RWPE2 (cell line): ENCODE measurements around the gene EIF1AD.
A peak's percentile ranks its signal among the peaks of the same experiment; 100 is the strongest.

Source experiments
- ATAC-seq: fragments of 200-7000 bp; cut with Tn5 transposase; 3 replicates; pipeline ENCODE4 v1.9.1; 2021; ENCODE audit warnings: low read depth
- DNase-seq: peaks from one replicate; pipeline ENCODE4 v3.0.0-alpha.2; 2020; ENCODE audit warnings: low spot score
- H3K27ac ChIP-seq: fragments of 450-650 bp; 2 replicates; pipeline ENCODE4 v1.5.1; 2017; ENCODE audit warnings: mild to moderate bottlenecking; ENCODE audit not compliant: poor library complexity, severe bottlenecking
- H3K27me3 ChIP-seq: fragments of 250-450 bp; sonication (Bioruptor Pico); 2 replicates; pipeline ENCODE4 v1.5.1; 2021; ENCODE audit warnings: mild to moderate bottlenecking, moderate library complexity; ENCODE audit not compliant: insufficient read depth, poor library complexity, severe bottlenecking
- H3K36me3 ChIP-seq: fragments of 250-450 bp; sonication (Bioruptor Pico); 2 replicates; pipeline ENCODE4 v1.5.1; 2020; ENCODE audit warnings: low read depth, mild to moderate bottlenecking, moderate library complexity
- H3K4me1 ChIP-seq: fragments of 250-450 bp; sonication (Bioruptor Pico); 2 replicates; pipeline ENCODE4 v1.5.1; 2021; ENCODE audit warnings: mild to moderate bottlenecking, moderate library complexity; ENCODE audit not compliant: insufficient read depth, poor library complexity, severe bottlenecking
- H3K4me3 ChIP-seq: fragments of 250-450 bp; sonication (Bioruptor Pico); 2 replicates; pipeline ENCODE4 v1.5.1; 2021; ENCODE audit warnings: mild to moderate bottlenecking, moderate library complexity; ENCODE audit not compliant: severe bottlenecking
- H3K9me3 ChIP-seq: fragments of 250-450 bp; sonication (Bioruptor Pico); 2 replicates; pipeline ENCODE4 v1.5.1; 2021; ENCODE audit warnings: mild to moderate bottlenecking, moderate library complexity; ENCODE audit not compliant: severe bottlenecking
- CTCF ChIP-seq: fragments of 450-650 bp; IDR thresholded peaks from one replicate; pipeline ENCODE4 v1.5.1; 2017; ENCODE audit warnings: mild to moderate bottlenecking, moderate library complexity; ENCODE audit not compliant: poor library complexity, severe bottlenecking

EIF1AD gene

GRCh38 chr11:66006891-66007176 lies 4.9 kb upstream of the EIF1AD start:
- H3K4me1 ChIP-seq = peaks cover 17% of the 10 kb centered on the region

GRCh38 chr11:66006134-66006890 lies 4.4 kb upstream of the EIF1AD start:
- Histone ChIP-seq H3K27me3 (no peaks in the 10 kb centered on the region), H3K4me3 (no peak overlapping the region), H3K9me3 (no peaks in the 10 kb centered on the region), H3K4me1 (peaks cover 12% of the 10 kb centered on the region), H3K27ac (peak overlapping the region; percentile 75), H3K36me3 (peaks cover 23% of the 10 kb centered on the region)
- TF ChIP-seq CTCF = no peak
- ATAC-seq = no peak
- no peak for DNase-seq

More at GRCh38 chr11:66006891-66007176, 4.9 kb upstream of the EIF1AD start:
- DNase-seq (no peak), ATAC-seq (no peak)
- no peak overlapping the region for H3K4me3 ChIP-seq
- no peak for TF ChIP-seq CTCF
- H3K9me3 ChIP-seq = no peaks in the 10 kb centered on the region
- peaks cover 23% of the 10 kb centered on the region for H3K36me3 ChIP-seq
- H3K27ac ChIP-seq = peak overlapping the region; percentile 75
- H3K27me3 ChIP-seq = no peaks in the 10 kb centered on the region

GRCh38 chr11:66004186-66004585 lies 2.2 kb upstream of the EIF1AD start:
- Histone ChIP-seq H3K36me3 (peaks cover 41% of the 10 kb centered on the region), H3K27me3 (no peaks in the 10 kb centered on the region), H3K4me1 (peaks cover 17% of the 10 kb centered on the region), H3K9me3 (no peaks in the 10 kb centered on the region), H3K4me3 (no peak overlapping the region), H3K27ac (no peak overlapping the region)
- no peak for ATAC-seq
- TF ChIP-seq CTCF = no peak
- no peak for DNase-seq

- peaks cover 9% of the 10 kb centered on the region for H3K4me1 ChIP-seq
- peak overlapping the region; percentile 80 for H3K27ac ChIP-seq
- H3K27me3 ChIP-seq = no peaks in the 10 kb centered on the region
- no peaks in the 10 kb centered on the region for H3K9me3 ChIP-seq
- no peak for ATAC-seq
- peak overlapping the region; percentile 69 for H3K4me3 ChIP-seq
- no peak for TF ChIP-seq CTCF
- DNase-seq = no peak
- H3K36me3 ChIP-seq = peaks cover 50% of the 10 kb centered on the region
Observed at GRCh38 chr11:66003291-66003690, 1.3 kb upstream of the EIF1AD start.

GRCh38 chr11:66002648-66003225 lies 780 bp upstream of the EIF1AD start:
- peak; percentile 25 for TF ChIP-seq CTCF
- no peak for DNase-seq
- H3K4me3 ChIP-seq = peak overlapping the region; percentile 69
- peaks cover 6% of the 10 kb centered on the region for H3K4me1 ChIP-seq
- no peaks in the 10 kb centered on the region for H3K27me3 ChIP-seq
- ATAC-seq = peak; percentile 52
- H3K36me3 ChIP-seq = peaks cover 54% of the 10 kb centered on the region
- H3K27ac ChIP-seq = peak overlapping the region; percentile 80
- H3K9me3 ChIP-seq = no peaks in the 10 kb centered on the region
